GM23338 (cell line): ENCODE results near the gene IRF8. TPM values are rescaled to one million over a fixed set of nuclear protein-coding genes. Genes with fewer than 3 reads are reported as not detected.

Experiments used
- ATAC-seq: fragments of 200-7000 bp; cut with Tn5 transposase; 3 replicates; pipeline ENCODE4 v1.9.1; 2020
- DNase-seq: peaks from one replicate; pipeline ENCODE4 v3.0.0-alpha.2; 2015; ENCODE audit warnings: low spot score
- H2AFZ ChIP-seq: fragments of 200-600 bp; sonication (generic); 2 replicates; pipeline ENCODE4 v1.8.0; 2016; ENCODE audit warnings: antibody characterized with exemption, mild to moderate bottlenecking, moderate library complexity
- H3F3A ChIP-seq: fragments of 200-600 bp; sonication (generic); replicated peaks from 2 replicates; pipeline ENCODE4 v1.8.0; 2017; ENCODE audit warnings: antibody characterized with exemption, mixed run types, low read depth
- H3K27ac ChIP-seq: fragments of 200-600 bp; sonication (generic); 2 replicates; pipeline ENCODE4 v1.6.1; 2016; ENCODE audit warnings: low read depth
- H3K27me3 ChIP-seq: fragments of 200-600 bp; sonication (generic); 2 replicates; pipeline ENCODE4 v1.8.0; 2016; ENCODE audit warnings: mild to moderate bottlenecking, mixed run types, moderate library complexity; ENCODE audit not compliant: insufficient read depth
- H3K36me3 ChIP-seq: fragments of 200-600 bp; sonication (generic); 2 replicates; pipeline ENCODE4 v1.8.0; 2016; ENCODE audit warnings: mild to moderate bottlenecking; ENCODE audit not compliant: insufficient read depth
- H3K4me1 ChIP-seq: fragments of 200-600 bp; sonication (generic); 2 replicates; pipeline ENCODE4 v1.8.0; 2016; ENCODE audit warnings: mild to moderate bottlenecking, moderate library complexity; ENCODE audit not compliant: insufficient read depth
- H3K4me2 ChIP-seq: fragments of 200-600 bp; sonication (generic); 2 replicates; pipeline ENCODE4 v1.7.1; 2017; ENCODE audit warnings: mixed run types
- H3K4me3 ChIP-seq: fragments of 200-600 bp; sonication (generic); 2 replicates; pipeline ENCODE4 v1.6.1; 2016; ENCODE audit warnings: mixed run types
- H3K79me2 ChIP-seq: fragments of 200-600 bp; sonication (generic); replicated peaks from 2 replicates; pipeline ENCODE4 v1.8.0; 2017; ENCODE audit warnings: mild to moderate bottlenecking; ENCODE audit not compliant: insufficient read depth
- H3K9me2 ChIP-seq: fragments of 200-600 bp; sonication (generic); 2 replicates; pipeline ENCODE4 v1.8.0; 2017; ENCODE audit not compliant: insufficient read depth
- H4K20me1 ChIP-seq: fragments of 200-600 bp; sonication (generic); replicated peaks from 2 replicates; pipeline ENCODE4 v1.8.0; 2017; ENCODE audit warnings: mild to moderate bottlenecking; ENCODE audit not compliant: insufficient read depth
- H3K27ac Mint-ChIP-seq: 2 replicates; pipeline ENCODE4 v1.8.0; 2020; ENCODE audit warnings: inconsistent platforms, mild to moderate bottlenecking, moderate library complexity, mixed read lengths
- H3K27me3 Mint-ChIP-seq: 3 replicates; pipeline ENCODE4 v1.8.0; 2022; ENCODE audit warnings: low read depth, mild to moderate bottlenecking, moderate library complexity, mixed read lengths, inconsistent platforms; ENCODE audit not compliant: insufficient read depth, poor library complexity
- H3K36me3 Mint-ChIP-seq: 3 replicates; pipeline ENCODE4 v1.8.0; 2021; ENCODE audit warnings: low read depth, mild to moderate bottlenecking, inconsistent platforms, moderate library complexity, mixed read lengths
- H3K4me1 Mint-ChIP-seq: 3 replicates; pipeline ENCODE4 v1.8.0; 2020; ENCODE audit warnings: mild to moderate bottlenecking, inconsistent platforms, mixed read lengths
- H3K4me3 Mint-ChIP-seq: 3 replicates; pipeline ENCODE4 v1.8.0; 2021; ENCODE audit warnings: moderate library complexity, mild to moderate bottlenecking, inconsistent platforms, mixed read lengths
- H3K9me3 Mint-ChIP-seq: 3 replicates; pipeline ENCODE4 v1.8.0; 2020; ENCODE audit warnings: moderate library complexity, mild to moderate bottlenecking, inconsistent platforms, mixed read lengths
- CREB1 ChIP-seq: fragments of 250-450 bp; sonication (Bioruptor Pico); IDR thresholded peaks from 2 replicates; pipeline ENCODE4 v1.5.0; 2020; ENCODE audit warnings: low read depth, mild to moderate bottlenecking, moderate library complexity
- EZH2 ChIP-seq: fragments of 200-600 bp; sonication (generic); IDR thresholded peaks from one replicate; pipeline ENCODE4 v1.8.0; 2017; ENCODE audit warnings: antibody characterized with exemption, mild to moderate bottlenecking, low read depth; ENCODE audit not compliant: unreplicated experiment
- EZH2phosphoT487 ChIP-seq: fragments of 200-600 bp; sonication (generic); IDR thresholded peaks from one replicate; pipeline ENCODE4 v1.8.1; 2018; ENCODE audit warnings: antibody characterized with exemption; ENCODE audit not compliant: unreplicated experiment
- JUNB ChIP-seq: IDR thresholded peaks from one replicate; pipeline ENCODE4 v1.6.1; 2016; ENCODE audit warnings: antibody characterized with exemption; ENCODE audit not compliant: unreplicated experiment
- NANOG ChIP-seq: IDR thresholded peaks from 2 replicates; pipeline ENCODE4 v1.6.1; 2016; ENCODE audit warnings: antibody characterized with exemption, borderline replicate concordance
- POLR2AphosphoS5 ChIP-seq: IDR thresholded peaks from 2 replicates; pipeline ENCODE4 v1.6.1; 2016; ENCODE audit warnings: antibody characterized with exemption, low read depth
- STAT1 ChIP-seq: IDR thresholded peaks from one replicate; pipeline ENCODE4 v1.6.1; 2016; ENCODE audit warnings: antibody characterized with exemption; ENCODE audit not compliant: unreplicated experiment
- ZNF114 ChIP-seq: fragments of 250-450 bp; sonication (Bioruptor Pico); IDR thresholded peaks from 2 replicates; pipeline ENCODE4 v1.5.0; 2020; ENCODE audit warnings: mild to moderate bottlenecking, moderate library complexity
- ZNF331 ChIP-seq: fragments of 250-450 bp; sonication (Bioruptor Pico); IDR thresholded peaks from 2 replicates; pipeline ENCODE4 v1.5.0; 2020; ENCODE audit warnings: low read depth, mild to moderate bottlenecking, moderate library complexity
- polyA plus RNA-seq: library from polyadenylated mRNA; unstranded; fragments of >200 nt; fragmentation: Nextera tagmentation; extraction: Ambion mirVana; gene quantifications from 2 replicates; pipeline ENCODE4 v1.2.1, GENCODE V29; 2016
- total RNA-seq: library from RNA; depleted of rRNA; stranded (reverse); fragments of >200 nt; shearing (Covaris generic); gene quantifications from 2 replicates; pipeline ENCODE4 v1.2.3, GENCODE V29; 2014
- TF ChIP-seq, protein P1 (sequence below), 2 experiments: fragments of 200-600 bp in 1 of 2; sonication (generic) in 1 of 2; conservative IDR thresholded peaks; 2 replicates each; pipeline versions ENCODE4 v1.5.1 to v1.6.1; 2016 to 2017; ENCODE audit warnings: antibody characterized with exemption in 2 of 2, low read depth in 2 of 2, mild to moderate bottlenecking in 2 of 2, moderate library complexity in 1 of 2
- TF ChIP-seq, protein P2 (sequence below): IDR thresholded peaks from one replicate; pipeline ENCODE4 v1.6.1; 2018; ENCODE audit warnings: antibody characterized with exemption; ENCODE audit not compliant: unreplicated experiment
- TF ChIP-seq, protein P3 (sequence below): IDR thresholded peaks from 2 replicates; pipeline ENCODE4 v1.6.1; 2016; ENCODE audit warnings: antibody characterized with exemption

Gene IRF8
- total and polyA plus RNA-seq, 2 experiments from 2014 or later = 0.47 to 2.8 TPM

DNA sequence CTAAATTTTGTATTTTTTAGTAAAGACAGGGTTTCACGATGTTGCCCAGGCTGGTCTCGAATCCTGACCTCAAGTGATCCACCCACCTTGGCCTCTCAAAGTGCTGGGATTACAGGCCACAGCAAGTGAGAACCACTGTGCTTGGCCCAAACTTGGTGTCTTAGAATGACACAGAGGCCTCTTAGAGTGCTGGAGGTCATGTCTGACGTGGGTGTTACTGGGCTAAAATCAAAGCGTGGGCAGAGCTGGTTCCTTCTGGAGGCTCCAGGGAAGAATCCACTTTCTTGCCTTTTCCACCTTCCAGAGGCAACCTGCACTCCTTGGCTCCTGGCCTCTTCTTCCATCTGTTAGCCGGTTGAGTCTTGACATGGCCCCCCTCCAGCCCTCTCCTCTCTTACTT lies 53.8 kb downstream of the IRF8 start (continued):
- TF ChIP-seq, protein P1, sequence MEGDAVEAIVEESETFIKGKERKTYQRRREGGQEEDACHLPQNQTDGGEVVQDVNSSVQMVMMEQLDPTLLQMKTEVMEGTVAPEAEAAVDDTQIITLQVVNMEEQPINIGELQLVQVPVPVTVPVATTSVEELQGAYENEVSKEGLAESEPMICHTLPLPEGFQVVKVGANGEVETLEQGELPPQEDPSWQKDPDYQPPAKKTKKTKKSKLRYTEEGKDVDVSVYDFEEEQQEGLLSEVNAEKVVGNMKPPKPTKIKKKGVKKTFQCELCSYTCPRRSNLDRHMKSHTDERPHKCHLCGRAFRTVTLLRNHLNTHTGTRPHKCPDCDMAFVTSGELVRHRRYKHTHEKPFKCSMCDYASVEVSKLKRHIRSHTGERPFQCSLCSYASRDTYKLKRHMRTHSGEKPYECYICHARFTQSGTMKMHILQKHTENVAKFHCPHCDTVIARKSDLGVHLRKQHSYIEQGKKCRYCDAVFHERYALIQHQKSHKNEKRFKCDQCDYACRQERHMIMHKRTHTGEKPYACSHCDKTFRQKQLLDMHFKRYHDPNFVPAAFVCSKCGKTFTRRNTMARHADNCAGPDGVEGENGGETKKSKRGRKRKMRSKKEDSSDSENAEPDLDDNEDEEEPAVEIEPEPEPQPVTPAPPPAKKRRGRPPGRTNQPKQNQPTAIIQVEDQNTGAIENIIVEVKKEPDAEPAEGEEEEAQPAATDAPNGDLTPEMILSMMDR (conservative IDR thresholded peaks at IDR 0.05; ENCODE audit: low read depth in 2 of 2) = no peak
- TF ChIP-seq ZNF331 (no peak), POLR2AphosphoS5 (no peak), CREB1 (no peak), ZNF114 (no peak), EZH2 (no peak)
- TF ChIP-seq, protein P2, sequence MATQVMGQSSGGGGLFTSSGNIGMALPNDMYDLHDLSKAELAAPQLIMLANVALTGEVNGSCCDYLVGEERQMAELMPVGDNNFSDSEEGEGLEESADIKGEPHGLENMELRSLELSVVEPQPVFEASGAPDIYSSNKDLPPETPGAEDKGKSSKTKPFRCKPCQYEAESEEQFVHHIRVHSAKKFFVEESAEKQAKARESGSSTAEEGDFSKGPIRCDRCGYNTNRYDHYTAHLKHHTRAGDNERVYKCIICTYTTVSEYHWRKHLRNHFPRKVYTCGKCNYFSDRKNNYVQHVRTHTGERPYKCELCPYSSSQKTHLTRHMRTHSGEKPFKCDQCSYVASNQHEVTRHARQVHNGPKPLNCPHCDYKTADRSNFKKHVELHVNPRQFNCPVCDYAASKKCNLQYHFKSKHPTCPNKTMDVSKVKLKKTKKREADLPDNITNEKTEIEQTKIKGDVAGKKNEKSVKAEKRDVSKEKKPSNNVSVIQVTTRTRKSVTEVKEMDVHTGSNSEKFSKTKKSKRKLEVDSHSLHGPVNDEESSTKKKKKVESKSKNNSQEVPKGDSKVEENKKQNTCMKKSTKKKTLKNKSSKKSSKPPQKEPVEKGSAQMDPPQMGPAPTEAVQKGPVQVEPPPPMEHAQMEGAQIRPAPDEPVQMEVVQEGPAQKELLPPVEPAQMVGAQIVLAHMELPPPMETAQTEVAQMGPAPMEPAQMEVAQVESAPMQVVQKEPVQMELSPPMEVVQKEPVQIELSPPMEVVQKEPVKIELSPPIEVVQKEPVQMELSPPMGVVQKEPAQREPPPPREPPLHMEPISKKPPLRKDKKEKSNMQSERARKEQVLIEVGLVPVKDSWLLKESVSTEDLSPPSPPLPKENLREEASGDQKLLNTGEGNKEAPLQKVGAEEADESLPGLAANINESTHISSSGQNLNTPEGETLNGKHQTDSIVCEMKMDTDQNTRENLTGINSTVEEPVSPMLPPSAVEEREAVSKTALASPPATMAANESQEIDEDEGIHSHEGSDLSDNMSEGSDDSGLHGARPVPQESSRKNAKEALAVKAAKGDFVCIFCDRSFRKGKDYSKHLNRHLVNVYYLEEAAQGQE = no peak

DNA sequence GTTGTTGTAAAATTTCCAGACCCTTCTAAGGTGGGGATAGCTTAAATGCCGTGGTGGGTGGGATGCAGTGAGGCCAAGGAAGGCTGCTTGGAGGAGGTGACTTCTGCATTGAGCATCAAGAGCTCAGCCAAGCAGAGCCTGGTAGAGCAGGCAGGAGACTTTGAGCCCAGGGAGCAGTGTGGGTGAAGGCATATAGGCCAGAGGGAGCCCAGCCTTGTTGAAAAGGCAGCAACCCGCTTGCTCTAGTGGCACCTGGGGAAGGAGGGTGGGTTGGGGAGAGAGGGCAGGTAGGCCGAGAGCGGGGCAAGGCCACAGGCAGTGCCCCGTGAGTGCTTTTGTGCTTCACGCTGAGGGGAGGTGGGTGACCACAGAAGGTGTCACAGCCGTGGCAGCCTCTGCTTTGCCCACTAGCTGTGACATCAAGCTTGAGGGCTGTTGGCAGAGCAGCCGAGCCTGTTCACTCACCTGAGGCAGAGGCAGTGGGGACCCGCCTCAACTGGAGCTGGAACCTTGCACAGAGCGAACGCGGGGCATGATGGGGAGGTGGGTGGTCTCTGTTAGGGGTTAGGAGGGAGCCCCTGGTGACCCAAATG lies 56.1 kb downstream of the IRF8 start:
- no peak overlapping the region for H3K4me3 Mint-ChIP-seq
- no peak for ATAC-seq
- TF ChIP-seq, protein P3, sequence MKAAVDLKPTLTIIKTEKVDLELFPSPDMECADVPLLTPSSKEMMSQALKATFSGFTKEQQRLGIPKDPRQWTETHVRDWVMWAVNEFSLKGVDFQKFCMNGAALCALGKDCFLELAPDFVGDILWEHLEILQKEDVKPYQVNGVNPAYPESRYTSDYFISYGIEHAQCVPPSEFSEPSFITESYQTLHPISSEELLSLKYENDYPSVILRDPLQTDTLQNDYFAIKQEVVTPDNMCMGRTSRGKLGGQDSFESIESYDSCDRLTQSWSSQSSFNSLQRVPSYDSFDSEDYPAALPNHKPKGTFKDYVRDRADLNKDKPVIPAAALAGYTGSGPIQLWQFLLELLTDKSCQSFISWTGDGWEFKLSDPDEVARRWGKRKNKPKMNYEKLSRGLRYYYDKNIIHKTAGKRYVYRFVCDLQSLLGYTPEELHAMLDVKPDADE = no peak
- TF ChIP-seq ZNF114 = no peak
- no peak for TF ChIP-seq EZH2phosphoT487
- TF ChIP-seq, protein P2 = no peak
- TF ChIP-seq, protein P1 (conservative IDR thresholded peaks at IDR 0.05; ENCODE audit: low read depth in 2 of 2) = no peak
- no peak for TF ChIP-seq POLR2AphosphoS5
- TF ChIP-seq STAT1 = no peak
- TF ChIP-seq EZH2 = no peak
- no peak for TF ChIP-seq JUNB
- TF ChIP-seq NANOG = no peak
- no peak for TF ChIP-seq ZNF331
- TF ChIP-seq CREB1 = no peak

More for the DNA sequence above, 56.1 kb downstream of the IRF8 start:
- H3F3A ChIP-seq = no peaks in the 10 kb centered on the region
- no peaks in the 10 kb centered on the region for H3K4me1 ChIP-seq
- no peak overlapping the region; the same call in 1 of the 2 replicates for H2AFZ ChIP-seq
- H4K20me1 ChIP-seq = no peaks in the 10 kb centered on the region
- Mint-ChIP-seq H3K4me1 (peaks cover 3% of the 10 kb centered on the region; the same call in 1 of the 3 replicates), H3K9me3 (no peaks in the 10 kb centered on the region), H3K27ac (no peak overlapping the region), H3K27me3 (peaks cover 7% of the 10 kb centered on the region), H3K36me3 (no peaks in the 10 kb centered on the region)
- H3K27ac ChIP-seq = no peak overlapping the region
- no peaks in the 10 kb centered on the region for H3K36me3 ChIP-seq
- DNase-seq = no peak
- H3K79me2 ChIP-seq = no peaks in the 10 kb centered on the region
- H3K4me3 ChIP-seq = no peak overlapping the region
- H3K27me3 ChIP-seq = no peaks in the 10 kb centered on the region
- H3K9me2 ChIP-seq = no peaks in the 10 kb centered on the region
- H3K4me2 ChIP-seq = no peak overlapping the region
